Measurements from ENCODE around the gene TM2D3. TPM values are rescaled to one million over a fixed set of nuclear protein-coding genes. Genes with fewer than 3 reads are reported as not detected.

TM2D3 gene
- polyA plus RNA-seq, 6 donors from 2014 or later, result 32.5 to 90.4 (median 49.4) TPM

DNA sequence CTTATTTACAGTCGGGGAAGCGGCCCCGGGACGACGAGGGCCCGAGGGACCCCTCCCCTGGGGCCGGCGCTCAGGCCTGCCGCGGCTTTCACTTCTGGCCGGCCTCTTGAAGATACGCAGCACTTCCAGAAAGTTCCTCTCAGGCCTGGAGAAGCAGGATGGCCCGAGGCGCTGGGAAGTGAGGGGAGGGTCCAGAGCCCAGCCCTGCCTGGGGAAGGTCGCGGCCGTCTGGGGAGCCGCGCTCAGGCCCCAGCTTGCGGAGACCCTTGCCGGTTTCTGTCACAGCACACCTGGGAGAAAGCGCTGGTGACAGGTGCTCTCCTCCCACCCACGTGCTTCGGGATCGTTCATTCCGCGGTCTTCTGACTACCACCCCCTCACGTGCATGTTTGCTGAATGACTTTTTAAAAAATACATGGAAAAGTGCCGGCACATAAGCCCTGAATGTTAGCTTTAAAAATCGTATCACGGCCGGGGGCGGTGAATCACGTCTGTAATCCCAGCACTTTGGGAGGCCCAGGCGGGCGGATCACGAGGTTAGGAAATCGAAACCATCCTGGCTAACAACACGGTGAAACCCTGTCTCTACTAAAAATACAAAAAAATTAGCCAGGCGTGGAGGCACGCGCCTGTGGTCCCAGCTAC, 727 bp upstream of the TM2D3 start:
- ATAC-seq (ENCODE audit: low read depth in 2 of 2) (no peak), DNase-seq (no peak)
- H3K36me3 Mint-ChIP-seq, result no peaks in the 10 kb centered on the region
- peaks cover 13 to 31% (median 14%) of the 10 kb centered on the region in 3 donors for H3K4me1 Mint-ChIP-seq
- peak overlapping the region; percentile 91 to 99 (median 97) for H3K27ac Mint-ChIP-seq
- H3K27me3 Mint-ChIP-seq, result no peaks in the 10 kb centered on the region
- H3K9me3 Mint-ChIP-seq, result no peaks in the 10 kb centered on the region
- peak overlapping the region; percentile 87 to 95 (median 94) for H3K4me3 Mint-ChIP-seq

GRCh38 chr15:101651554-101652097, 555 bp downstream of the TM2D3 start:
- no peaks in the 10 kb centered on the region for H3K9me3 Mint-ChIP-seq
- H3K4me3 Mint-ChIP-seq, result peak overlapping the region; percentile 87 to 95 (median 92)
- ATAC-seq (ENCODE audit: low read depth in 2 of 2), result peak; percentile 49 to 57
- no peaks in the 10 kb centered on the region for H3K36me3 Mint-ChIP-seq
- H3K27me3 Mint-ChIP-seq, result no peaks in the 10 kb centered on the region
- peak overlapping the region; percentile 91 to 99 (median 98) for H3K27ac Mint-ChIP-seq
- peaks cover 13 to 31% (median 14%) of the 10 kb centered on the region in 3 donors for H3K4me1 Mint-ChIP-seq
- no peak for DNase-seq

GRCh38 chr15:101650145-101650544, 2.0 kb downstream of the TM2D3 start:
- peak overlapping the region in 2 of 6 donors; percentile 9 to 42 for H3K27ac Mint-ChIP-seq
- no peaks in the 10 kb centered on the region for H3K9me3 Mint-ChIP-seq
- no peak for DNase-seq
- peaks cover 9 to 10% of the 10 kb centered on the region in 2 donors for H3K36me3 Mint-ChIP-seq
- no peaks in the 10 kb centered on the region for H3K27me3 Mint-ChIP-seq
- H3K4me1 Mint-ChIP-seq, result peaks cover 13 to 31% (median 17%) of the 10 kb centered on the region in 3 donors
- no peak for ATAC-seq (ENCODE audit: low read depth in 2 of 2)
- peak overlapping the region in 5 of 8 donors; percentile 3 to 95 (median 87) for H3K4me3 Mint-ChIP-seq

DNA sequence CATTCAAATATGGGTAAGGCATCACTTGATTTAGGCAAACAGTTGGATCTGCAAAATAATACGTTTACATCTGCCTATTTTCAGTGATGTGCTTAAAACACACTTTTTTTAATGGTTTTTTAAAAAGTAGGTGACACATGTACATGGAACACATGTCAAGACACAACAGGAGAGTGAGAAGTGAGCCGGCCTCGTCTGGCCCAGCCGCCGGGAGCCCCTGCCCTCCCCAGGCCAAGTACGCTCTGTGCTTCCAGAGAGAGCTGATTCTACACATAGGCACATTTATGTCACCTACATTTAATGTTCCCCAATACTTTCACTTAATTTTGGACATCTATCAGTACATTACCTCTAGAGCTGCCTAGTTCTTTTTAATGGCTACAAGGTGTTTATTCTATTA, 3.8 kb downstream of the TM2D3 start:
- DNase-seq, result no peak
- Mint-ChIP-seq H3K27ac (no peak overlapping the region), H3K4me3 (no peak overlapping the region), H3K9me3 (no peaks in the 10 kb centered on the region), H3K36me3 (peaks cover 12 to 14% of the 10 kb centered on the region in 2 donors), H3K4me1 (peaks cover 13 to 24% (median 20%) of the 10 kb centered on the region in 3 donors), H3K27me3 (no peaks in the 10 kb centered on the region)
- no peak for ATAC-seq (ENCODE audit: low read depth in 2 of 2)

GRCh38 chr15:101647251-101647650, 4.9 kb downstream of the TM2D3 start:
- no peak for ATAC-seq (ENCODE audit: low read depth in 2 of 2)
- Mint-ChIP-seq H3K27ac (peak overlapping the region in 1 of 6 donors; percentile 80), H3K9me3 (no peaks in the 10 kb centered on the region), H3K27me3 (no peaks in the 10 kb centered on the region), H3K4me3 (no peak overlapping the region), H3K4me1 (peaks cover 18 to 29% (median 24%) of the 10 kb centered on the region in 3 donors), H3K36me3 (peaks cover 12 to 19% of the 10 kb centered on the region in 2 donors)
- DNase-seq, result no peak

DNA sequence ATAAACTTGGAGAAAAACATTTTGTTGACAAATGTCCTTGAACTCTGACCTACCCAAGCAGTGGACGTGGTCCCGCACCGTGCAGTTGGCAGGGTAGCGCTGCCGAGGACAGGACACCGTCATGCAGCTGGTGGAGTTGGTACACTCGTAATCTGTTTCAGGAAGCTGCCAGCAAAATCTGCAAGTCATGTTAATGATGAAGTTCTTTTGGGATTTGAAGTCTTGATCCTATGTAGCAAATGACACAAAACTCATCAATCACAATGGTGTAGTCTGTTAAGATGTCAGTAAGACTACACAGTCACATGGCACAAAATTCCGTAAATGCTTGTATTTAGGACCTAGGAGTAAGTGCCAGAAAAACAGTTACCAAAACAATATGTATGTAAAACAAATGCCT, 5.5 kb downstream of the TM2D3 start:
- Mint-ChIP-seq H3K9me3 (no peaks in the 10 kb centered on the region), H3K27ac (no peak overlapping the region), H3K4me1 (peaks cover 23 to 34% (median 29%) of the 10 kb centered on the region in 3 donors), H3K27me3 (no peaks in the 10 kb centered on the region), H3K4me3 (no peak overlapping the region), H3K36me3 (peaks cover 12 to 22% of the 10 kb centered on the region in 2 donors)
- DNase-seq (no peak), ATAC-seq (ENCODE audit: low read depth in 2 of 2) (no peak)

DNA sequence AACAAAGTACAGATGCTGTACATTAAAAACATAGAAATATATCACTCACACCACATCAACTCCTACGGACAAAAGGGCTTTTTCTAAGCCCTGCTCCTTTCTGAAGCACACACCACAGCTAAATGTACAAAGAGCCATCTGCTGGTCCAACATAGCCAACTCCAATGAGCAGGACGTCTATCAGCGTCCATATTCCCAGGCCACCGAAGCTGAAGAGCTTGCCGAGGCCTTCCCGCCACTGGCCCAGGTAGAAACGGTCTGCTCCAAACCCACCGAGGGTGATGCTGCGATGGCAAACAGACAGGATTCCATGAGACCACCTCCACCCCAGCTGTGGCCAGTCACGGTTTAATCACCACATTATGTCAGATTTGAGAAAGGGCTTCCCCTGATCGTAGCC, 9.8 kb downstream of the TM2D3 start:
- peak overlapping the region in 4 of 8 donors; percentile 5 to 36 (median 22) for H3K4me3 Mint-ChIP-seq
- H3K27me3 Mint-ChIP-seq, result no peaks in the 10 kb centered on the region
- H3K4me1 Mint-ChIP-seq, result peaks cover 18 to 30% (median 22%) of the 10 kb centered on the region in 3 donors
- peak overlapping the region; percentile 65 to 87 (median 80) for H3K27ac Mint-ChIP-seq
- no peak for ATAC-seq (ENCODE audit: low read depth in 2 of 2)
- no peak for DNase-seq
- no peaks in the 10 kb centered on the region for H3K9me3 Mint-ChIP-seq
- peaks cover 12 to 35% of the 10 kb centered on the region in 2 donors for H3K36me3 Mint-ChIP-seq

- Mint-ChIP-seq H3K4me3 (peak overlapping the region in 1 of 8 donors; percentile 23), H3K4me1 (peaks cover 18 to 30% (median 22%) of the 10 kb centered on the region in 3 donors), H3K9me3 (no peaks in the 10 kb centered on the region), H3K27ac (peak overlapping the region in 5 of 6 donors; percentile 65 to 87 (median 80)), H3K27me3 (no peaks in the 10 kb centered on the region), H3K36me3 (peaks cover 12 to 35% of the 10 kb centered on the region in 2 donors)
- DNase-seq (peak; percentile 32), ATAC-seq (ENCODE audit: low read depth in 2 of 2) (peak; percentile 76 to 79)
These were observed 10.3 kb downstream of the TM2D3 start for GRCh38 chr15:101641894-101642293.

DNA sequence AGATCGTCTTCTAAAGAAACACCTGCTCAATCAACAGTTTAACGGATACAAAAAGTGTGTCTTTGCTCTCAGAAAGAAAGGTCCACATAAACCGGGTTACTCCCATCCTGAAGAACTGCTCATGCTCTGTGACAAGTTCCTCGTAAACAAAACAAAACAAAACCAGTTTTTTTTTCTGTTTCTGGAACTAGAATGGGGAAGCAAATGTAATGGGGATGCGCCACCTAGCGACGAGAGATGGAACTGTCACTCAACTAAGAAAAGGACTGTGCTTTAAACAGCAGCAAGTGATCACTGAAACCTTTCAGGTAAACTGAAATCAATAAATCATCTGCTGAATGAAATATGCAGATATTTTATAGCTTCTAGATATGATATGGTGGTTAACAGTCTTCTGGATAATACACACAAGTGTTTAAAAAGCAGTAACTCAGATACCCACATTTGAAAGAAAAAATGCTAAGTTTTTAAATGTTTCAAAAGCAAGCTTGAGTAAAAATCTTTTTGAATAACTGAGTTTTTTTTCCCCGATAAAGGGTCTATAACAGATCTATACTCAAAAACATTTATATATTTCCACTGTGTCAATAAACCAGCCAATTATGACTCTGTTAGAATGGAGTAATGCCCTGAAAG, 10.9 kb downstream of the TM2D3 start:
- DNase-seq (peak; percentile 61), ATAC-seq (ENCODE audit: low read depth in 2 of 2) (peak; percentile 76 to 80)
- H3K27ac Mint-ChIP-seq, result peak overlapping the region in 5 of 6 donors; percentile 10 to 87 (median 64)
- H3K4me3 Mint-ChIP-seq, result peak overlapping the region in 6 of 8 donors; percentile 6 to 70 (median 26)
- H3K36me3 Mint-ChIP-seq, result peaks cover 12 to 35% of the 10 kb centered on the region in 2 donors
- H3K9me3 Mint-ChIP-seq, result no peaks in the 10 kb centered on the region
- H3K4me1 Mint-ChIP-seq, result peaks cover 18 to 30% (median 22%) of the 10 kb centered on the region in 3 donors
- no peaks in the 10 kb centered on the region for H3K27me3 Mint-ChIP-seq

DNA sequence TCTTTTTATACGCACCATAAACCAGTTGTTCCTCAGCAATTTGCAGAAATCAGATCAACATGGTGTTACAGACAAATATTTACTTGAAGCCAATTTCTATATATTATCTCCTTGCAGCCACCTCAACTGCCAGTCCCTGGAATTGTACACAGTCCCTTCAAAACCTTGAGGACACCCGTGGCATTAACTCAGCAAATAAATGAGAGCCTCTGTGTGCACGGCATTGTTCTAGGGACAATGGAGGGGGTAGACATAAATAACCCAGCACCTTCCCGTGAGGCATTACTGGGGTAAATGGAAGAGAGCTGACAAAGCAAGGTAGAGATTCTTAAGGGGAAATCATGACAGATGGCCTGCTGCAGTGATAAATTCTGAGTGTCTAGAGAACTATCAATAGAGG, 12.5 kb downstream of the TM2D3 start:
- H3K4me1 Mint-ChIP-seq, result peaks cover 18 to 30% (median 19%) of the 10 kb centered on the region in 3 donors
- H3K27me3 Mint-ChIP-seq, result no peaks in the 10 kb centered on the region
- DNase-seq (no peak), ATAC-seq (ENCODE audit: low read depth in 2 of 2) (no peak)
- no peak overlapping the region for H3K27ac Mint-ChIP-seq
- peaks cover 0 to 24% of the 10 kb centered on the region in 2 donors for H3K36me3 Mint-ChIP-seq
- H3K9me3 Mint-ChIP-seq, result no peaks in the 10 kb centered on the region
- peak overlapping the region in 1 of 8 donors; percentile 12 for H3K4me3 Mint-ChIP-seq

DNA sequence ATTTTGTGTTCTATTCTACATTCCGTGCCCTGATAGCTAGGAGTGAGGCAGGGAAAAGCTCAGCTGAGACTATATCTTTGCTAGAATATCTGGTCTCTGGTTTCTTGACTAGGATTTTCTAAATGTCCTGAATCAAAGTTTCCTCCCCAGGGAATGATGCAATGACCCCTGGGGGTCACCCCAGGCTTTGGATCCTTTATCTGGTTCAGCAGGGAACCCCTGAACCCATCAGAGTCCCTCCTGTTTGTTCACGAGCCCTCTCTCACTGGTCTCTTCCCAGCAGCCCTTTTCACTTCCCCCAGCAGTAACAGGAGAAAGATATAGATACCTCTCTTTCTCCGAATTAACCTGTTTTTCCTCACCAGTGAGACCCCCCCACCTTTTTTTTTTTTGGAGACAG, 14.3 kb downstream of the TM2D3 start:
- no peak for DNase-seq
- H3K27me3 Mint-ChIP-seq, result no peaks in the 10 kb centered on the region
- H3K36me3 Mint-ChIP-seq, result peaks cover 0 to 21% of the 10 kb centered on the region in 2 donors
- no peaks in the 10 kb centered on the region for H3K9me3 Mint-ChIP-seq
- no peak for ATAC-seq (ENCODE audit: low read depth in 2 of 2)
- no peak overlapping the region for H3K4me3 Mint-ChIP-seq
- peaks cover 16 to 27% (median 18%) of the 10 kb centered on the region in 3 donors for H3K4me1 Mint-ChIP-seq
- H3K27ac Mint-ChIP-seq, result peak overlapping the region in 1 of 6 donors; percentile 14

- H3K4me1 Mint-ChIP-seq, result peaks cover 14 to 24% (median 15%) of the 10 kb centered on the region in 3 donors
- H3K27ac Mint-ChIP-seq, result peak overlapping the region in 1 of 6 donors; percentile 14
- ATAC-seq (ENCODE audit: low read depth in 2 of 2) (no peak), DNase-seq (no peak)
- no peak overlapping the region for H3K4me3 Mint-ChIP-seq
- peaks cover 0 to 21% of the 10 kb centered on the region in 2 donors for H3K36me3 Mint-ChIP-seq
- no peaks in the 10 kb centered on the region for H3K9me3 Mint-ChIP-seq
- no peaks in the 10 kb centered on the region for H3K27me3 Mint-ChIP-seq
These were observed 14.7 kb downstream of the TM2D3 start for GRCh38 chr15:101637516-101637915.

- ATAC-seq (ENCODE audit: low read depth in 2 of 2) (no peak), DNase-seq (no peak)
- Mint-ChIP-seq H3K36me3 (peaks cover 0 to 18% of the 10 kb centered on the region in 2 donors), H3K9me3 (no peaks in the 10 kb centered on the region), H3K4me1 (peaks cover 10 to 19% (median 10%) of the 10 kb centered on the region in 3 donors), H3K27ac (peak overlapping the region in 1 of 6 donors; percentile 32), H3K4me3 (peak overlapping the region in 1 of 8 donors; percentile 12), H3K27me3 (no peaks in the 10 kb centered on the region)
These were observed 15.1 kb downstream of the TM2D3 start for GRCh38 chr15:101637038-101637437.
